ENCODE data around the gene ITGBL1.

Gene ITGBL1

GRCh38 chr13:101511161-101511560 is 58.7 kb downstream of the ITGBL1 start:
- H4K20me1 ChIP-seq (ENCODE audit: insufficient read depth, low read length, poor library complexity, severe bottlenecking) = no peaks in the 10 kb centered on the region
- H2AFZ ChIP-seq (ENCODE audit: low read length) = no peak overlapping the region
- no peaks in the 10 kb centered on the region for H3K4me1 ChIP-seq (ENCODE audit: insufficient read depth, low read length, poor library complexity, severe bottlenecking)
- H3K36me3 ChIP-seq (ENCODE audit: insufficient read depth, low read length) = no peaks in the 10 kb centered on the region
- no peak for TF ChIP-seq EZH2phosphoT487 (IDR thresholded peaks at IDR 0.05; ENCODE audit: borderline replicate concordance)
- TF ChIP-seq, protein P1, sequence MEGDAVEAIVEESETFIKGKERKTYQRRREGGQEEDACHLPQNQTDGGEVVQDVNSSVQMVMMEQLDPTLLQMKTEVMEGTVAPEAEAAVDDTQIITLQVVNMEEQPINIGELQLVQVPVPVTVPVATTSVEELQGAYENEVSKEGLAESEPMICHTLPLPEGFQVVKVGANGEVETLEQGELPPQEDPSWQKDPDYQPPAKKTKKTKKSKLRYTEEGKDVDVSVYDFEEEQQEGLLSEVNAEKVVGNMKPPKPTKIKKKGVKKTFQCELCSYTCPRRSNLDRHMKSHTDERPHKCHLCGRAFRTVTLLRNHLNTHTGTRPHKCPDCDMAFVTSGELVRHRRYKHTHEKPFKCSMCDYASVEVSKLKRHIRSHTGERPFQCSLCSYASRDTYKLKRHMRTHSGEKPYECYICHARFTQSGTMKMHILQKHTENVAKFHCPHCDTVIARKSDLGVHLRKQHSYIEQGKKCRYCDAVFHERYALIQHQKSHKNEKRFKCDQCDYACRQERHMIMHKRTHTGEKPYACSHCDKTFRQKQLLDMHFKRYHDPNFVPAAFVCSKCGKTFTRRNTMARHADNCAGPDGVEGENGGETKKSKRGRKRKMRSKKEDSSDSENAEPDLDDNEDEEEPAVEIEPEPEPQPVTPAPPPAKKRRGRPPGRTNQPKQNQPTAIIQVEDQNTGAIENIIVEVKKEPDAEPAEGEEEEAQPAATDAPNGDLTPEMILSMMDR (conservative IDR thresholded peaks at IDR 0.05; ENCODE audit: low read length) = no peak
- no peaks in the 10 kb centered on the region for H3K27me3 ChIP-seq (ENCODE audit: insufficient read depth, low read length, poor library complexity, severe bottlenecking)
- H3K9ac ChIP-seq (ENCODE audit: low read depth, low read length, poor library complexity, severe bottlenecking) = no peak overlapping the region
- no peaks in the 10 kb centered on the region for H3K9me2 ChIP-seq (replicated peaks; ENCODE audit: low read depth, low read length)
- H3K79me2 ChIP-seq (ENCODE audit: insufficient read depth, low read length) = no peaks in the 10 kb centered on the region
- no peaks in the 10 kb centered on the region for H3K9me3 ChIP-seq (ENCODE audit: insufficient read depth, low read depth, low read length)
- no peak overlapping the region for H3K4me3 ChIP-seq (ENCODE audit: low read length, poor library complexity, severe bottlenecking)
- H3K4me2 ChIP-seq (ENCODE audit: low read depth, low read length, poor library complexity, severe bottlenecking) = no peak overlapping the region
- H3F3A ChIP-seq (ENCODE audit: low read depth) = no peaks in the 10 kb centered on the region

GRCh38 chr13:101511766-101512165 is 59.3 kb downstream of the ITGBL1 start:
- TF ChIP-seq, protein P1 (conservative IDR thresholded peaks at IDR 0.05; ENCODE audit: low read length) = no peak
- TF ChIP-seq EZH2phosphoT487 (IDR thresholded peaks at IDR 0.05; ENCODE audit: borderline replicate concordance) = no peak
- Histone ChIP-seq H2AFZ (ENCODE audit: low read length) (no peak overlapping the region), H3K9ac (ENCODE audit: low read depth, low read length, poor library complexity, severe bottlenecking) (no peak overlapping the region), H3K4me1 (ENCODE audit: insufficient read depth, low read length, poor library complexity, severe bottlenecking) (no peaks in the 10 kb centered on the region), H4K20me1 (ENCODE audit: insufficient read depth, low read length, poor library complexity, severe bottlenecking) (no peaks in the 10 kb centered on the region), H3K9me3 (ENCODE audit: insufficient read depth, low read depth, low read length) (no peaks in the 10 kb centered on the region), H3F3A (ENCODE audit: low read depth) (no peaks in the 10 kb centered on the region), H3K4me2 (ENCODE audit: low read depth, low read length, poor library complexity, severe bottlenecking) (no peak overlapping the region), H3K4me3 (ENCODE audit: low read length, poor library complexity, severe bottlenecking) (no peak overlapping the region), H3K79me2 (ENCODE audit: insufficient read depth, low read length) (no peaks in the 10 kb centered on the region), H3K9me2 (replicated peaks; ENCODE audit: low read depth, low read length) (no peaks in the 10 kb centered on the region), H3K36me3 (ENCODE audit: insufficient read depth, low read length) (no peaks in the 10 kb centered on the region), H3K27me3 (ENCODE audit: insufficient read depth, low read length, poor library complexity, severe bottlenecking) (no peaks in the 10 kb centered on the region)

GRCh38 chr13:101512650-101513049 is 60.2 kb downstream of the ITGBL1 start:
- Histone ChIP-seq H3K36me3 (ENCODE audit: insufficient read depth, low read length) (no peaks in the 10 kb centered on the region), H3K9ac (ENCODE audit: low read depth, low read length, poor library complexity, severe bottlenecking) (no peak overlapping the region), H3K4me3 (ENCODE audit: low read length, poor library complexity, severe bottlenecking) (no peak overlapping the region), H3K9me3 (ENCODE audit: insufficient read depth, low read depth, low read length) (no peaks in the 10 kb centered on the region), H3K27me3 (ENCODE audit: insufficient read depth, low read length, poor library complexity, severe bottlenecking) (no peaks in the 10 kb centered on the region), H3K4me2 (ENCODE audit: low read depth, low read length, poor library complexity, severe bottlenecking) (no peak overlapping the region), H3K4me1 (ENCODE audit: insufficient read depth, low read length, poor library complexity, severe bottlenecking) (no peaks in the 10 kb centered on the region), H2AFZ (ENCODE audit: low read length) (no peak overlapping the region), H3K79me2 (ENCODE audit: insufficient read depth, low read length) (no peaks in the 10 kb centered on the region), H3F3A (ENCODE audit: low read depth) (no peaks in the 10 kb centered on the region), H3K9me2 (replicated peaks; ENCODE audit: low read depth, low read length) (no peaks in the 10 kb centered on the region), H4K20me1 (ENCODE audit: insufficient read depth, low read length, poor library complexity, severe bottlenecking) (no peaks in the 10 kb centered on the region)
- TF ChIP-seq, protein P1 (conservative IDR thresholded peaks at IDR 0.05; ENCODE audit: low read length) = no peak
- no peak for TF ChIP-seq EZH2phosphoT487 (IDR thresholded peaks at IDR 0.05; ENCODE audit: borderline replicate concordance)

Data from Loucy (cell line).